Measurements from ENCODE around the gene ATP8B4.

- TF ChIP-seq POLR2A (IDR thresholded peaks at IDR 0.05; ENCODE audit: low read depth, low read length) (no peak), CTCF (IDR thresholded peaks at IDR 0.05; ENCODE audit: extremely low read depth in 1 of 2, insufficient read depth in 1 of 2, low read depth in 1 of 2, low read length in 2 of 2) (no peak), EZH2 (IDR thresholded peaks at IDR 0.05; ENCODE audit: borderline replicate concordance, low read depth, low read length, severe bottlenecking) (no peak), MAX (IDR thresholded peaks at IDR 0.05; ENCODE audit: insufficient read depth, insufficient read length) (no peak), GATA2 (IDR thresholded peaks at IDR 0.05; ENCODE audit: insufficient read depth, insufficient read length, low read depth, low read length) (no peak), POLR2AphosphoS5 (IDR thresholded peaks at IDR 0.05; ENCODE audit: insufficient read depth, low read depth, low read length) (no peak), JUN (IDR thresholded peaks at IDR 0.05; ENCODE audit: borderline replicate concordance, insufficient read depth, insufficient read length, low read depth) (no peak)
Measured at GRCh38 chr15:49915822-49916221, 203.2 kb downstream of the ATP8B4 start.

Measured in endothelial cell of umbilical vein (primary cell).